Smooth muscle cell (in vitro differentiated cells): ENCODE data around the gene RGL2. TPM values are rescaled to one million over a fixed set of nuclear protein-coding genes. Genes with fewer than 3 reads are reported as not detected.

Source experiments
- DNase-seq: peaks from one replicate; lab custom pipeline; 2025; ENCODE audit not compliant: unreplicated experiment; lab: John Stamatoyannopoulos, UW
- H2AFZ ChIP-seq: fragments of 200-600 bp; sonication (generic); 2 replicates; pipeline ENCODE4 v1.6.0; 2016; ENCODE audit warnings: antibody characterized with exemption, low read depth, mild to moderate bottlenecking
- H3F3A ChIP-seq: fragments of 200-600 bp; sonication (generic); 2 replicates; pipeline ENCODE4 v1.6.0; 2017; ENCODE audit warnings: antibody characterized with exemption, low read depth
- H3K27ac ChIP-seq: fragments of 200-600 bp; sonication (generic); 2 replicates; pipeline ENCODE4 v1.5.1; 2016; ENCODE audit warnings: low read depth, mild to moderate bottlenecking
- H3K27me3 ChIP-seq: fragments of 200-600 bp; sonication (generic); 2 replicates; pipeline ENCODE4 v1.6.1; 2016; ENCODE audit warnings: low read depth, mild to moderate bottlenecking
- H3K36me3 ChIP-seq: fragments of 200-600 bp; sonication (generic); 2 replicates; pipeline ENCODE4 v1.5.1; 2016; ENCODE audit warnings: low read depth
- H3K4me1 ChIP-seq: fragments of 200-600 bp; sonication (generic); 2 replicates; pipeline ENCODE4 v1.5.1; 2016; ENCODE audit warnings: low read depth
- H3K4me2 ChIP-seq: fragments of 200-600 bp; sonication (generic); 2 replicates; pipeline ENCODE4 v1.6.0; 2016; ENCODE audit warnings: mild to moderate bottlenecking
- H3K4me3 ChIP-seq: fragments of 200-600 bp; sonication (generic); 2 replicates; pipeline ENCODE4 v1.5.1; 2016; ENCODE audit warnings: mild to moderate bottlenecking
- H3K79me2 ChIP-seq: fragments of 200-600 bp; sonication (generic); 2 replicates; pipeline ENCODE4 v1.6.0; 2016; ENCODE audit warnings: low read depth, mild to moderate bottlenecking
- H3K9ac ChIP-seq: fragments of 200-600 bp; sonication (generic); 2 replicates; pipeline ENCODE4 v1.6.0; 2016; ENCODE audit warnings: low read depth
- H3K9me3 ChIP-seq: fragments of 200-600 bp; sonication (generic); replicated peaks from 2 replicates; pipeline ENCODE4 v1.5.1; 2016; ENCODE audit warnings: low read depth
- H4K20me1 ChIP-seq: fragments of 200-600 bp; sonication (generic); 2 replicates; pipeline ENCODE4 v1.6.0; 2016; ENCODE audit warnings: low read depth
- CTCF ChIP-seq: fragments of 200-600 bp; sonication (generic); IDR thresholded peaks from 2 replicates; pipeline ENCODE4 v1.5.1; 2017; ENCODE audit warnings: borderline replicate concordance, mild to moderate bottlenecking, antibody characterized with exemption; ENCODE audit not compliant: insufficient read depth, poor library complexity, severe bottlenecking
- WGBS: methylation state at CpG from one replicate; pipeline ENCODE4 v1.1.7; 2016; ENCODE audit warnings: low lambda C conversion rate; 5-methylcytosine and 5-hydroxymethylcytosine counted together
- polyA plus RNA-seq: library from polyadenylated mRNA; unstranded; fragments of >200 nt; fragmentation: Nextera tagmentation; extraction: Ambion mirVana; gene quantifications from 2 replicates; pipeline ENCODE4 v1.2.1, GENCODE V29; 2016
- total RNA-seq: library from RNA; depleted of rRNA; stranded (reverse); fragments of >200 nt; gene quantifications from 2 replicates; pipeline ENCODE4 v1.2.3, GENCODE V29; 2014

The RGL2 gene
- total and polyA plus RNA-seq, 2 experiments from 2014 or later = 21.8 to 58.7 TPM

- WGBS = 70% methylated on average over 32 of the region's 32 CpGs
- H4K20me1 ChIP-seq = peaks cover 4% of the 10 kb centered on the region
- peak overlapping the region; percentile 86 for H3K9ac ChIP-seq
- no peak overlapping the region for H3K4me3 ChIP-seq
- no peaks in the 10 kb centered on the region for H3K36me3 ChIP-seq
- H3F3A ChIP-seq = peaks cover 45% of the 10 kb centered on the region
- H2AFZ ChIP-seq = no peak overlapping the region
- no peak for DNase-seq
- peak overlapping the region; percentile 97 for H3K27ac ChIP-seq
- H3K9me3 ChIP-seq = no peaks in the 10 kb centered on the region
- peak overlapping the region; percentile 96 for H3K4me2 ChIP-seq
- H3K27me3 ChIP-seq = no peaks in the 10 kb centered on the region
- H3K79me2 ChIP-seq = peaks cover 26% of the 10 kb centered on the region
- TF ChIP-seq CTCF = no peak
- peaks cover 36% of the 10 kb centered on the region for H3K4me1 ChIP-seq
Measured at GRCh38 chr6:33320315-33321181, 21.8 kb upstream of the RGL2 start.

- Histone ChIP-seq H3K27me3 (no peaks in the 10 kb centered on the region), H3K4me2 (peak overlapping the region; percentile 96), H3K36me3 (no peaks in the 10 kb centered on the region), H3K79me2 (peaks cover 26% of the 10 kb centered on the region), H3K27ac (peak overlapping the region; percentile 97), H3K9me3 (no peaks in the 10 kb centered on the region), H3K4me3 (no peak overlapping the region), H3K9ac (peak overlapping the region; percentile 86), H4K20me1 (peaks cover 4% of the 10 kb centered on the region), H3F3A (peaks cover 45% of the 10 kb centered on the region), H3K4me1 (peaks cover 36% of the 10 kb centered on the region), H2AFZ (no peak overlapping the region)
- TF ChIP-seq CTCF = no peak
- WGBS = 93% methylated on average over 3 of the region's 3 CpGs
- DNase-seq = no peak
Measured at GRCh38 chr6:33319939-33320314, 21.2 kb upstream of the RGL2 start.

GRCh38 chr6:33318426-33319073 lies 19.8 kb upstream of the RGL2 start:
- Histone ChIP-seq H3K4me1 (peaks cover 37% of the 10 kb centered on the region), H3K27me3 (no peaks in the 10 kb centered on the region), H3K4me3 (peak overlapping the region; percentile 93), H3F3A (peaks cover 41% of the 10 kb centered on the region), H3K4me2 (peak overlapping the region; percentile 96), H4K20me1 (peaks cover 4% of the 10 kb centered on the region), H3K79me2 (peaks cover 26% of the 10 kb centered on the region), H3K9ac (peak overlapping the region; percentile 51), H3K36me3 (no peaks in the 10 kb centered on the region), H3K27ac (peak overlapping the region; percentile 97), H2AFZ (no peak overlapping the region), H3K9me3 (no peaks in the 10 kb centered on the region)
- TF ChIP-seq CTCF = no peak
- WGBS = 66% methylated on average over 8 of the region's 8 CpGs
- no peak for DNase-seq
